Right atrium auricular region (tissue), 2 donors: ENCODE data around the gene CORIN. TPM values are rescaled to one million over a fixed set of nuclear protein-coding genes. Genes with fewer than 3 reads are reported as not detected.

Source experiments
- DNase-seq: peaks from one replicate; pipeline ENCODE4 v3.0.0-alpha.2; 2019; ENCODE audit warnings: low spot score
- H3K27ac ChIP-seq, 2 donors: fragments of 200-600 bp; sonication (generic); 1 replicate in 1 of 2; 2 replicates in 1 of 2; pipeline ENCODE4 v1.5.1; 2016 to 2019
- H3K27me3 ChIP-seq, 2 donors: fragments of 200-600 bp; sonication (generic); one replicate each; pipeline versions ENCODE4 v1.5.1 to v1.6.0; 2017 to 2019
- H3K36me3 ChIP-seq: fragments of 200-600 bp; sonication (generic); one replicate; pipeline ENCODE4 v1.5.1; 2016
- H3K4me1 ChIP-seq, 2 donors: fragments of 200-600 bp; sonication (generic); one replicate each; pipeline versions ENCODE4 v1.5.1 to v1.6.0; 2017 to 2019
- H3K4me3 ChIP-seq, 2 donors: fragments of 200-600 bp; sonication (generic); 1 replicate in 1 of 2; 2 replicates in 1 of 2; pipeline ENCODE4 v1.5.1; 2017 to 2019; ENCODE audit warnings: mild to moderate bottlenecking in 1 of 2, moderate library complexity in 1 of 2
- H3K9me3 ChIP-seq, 2 donors: fragments of 200-600 bp; sonication (generic); one replicate each; pipeline ENCODE4 v1.5.1; 2019
- total RNA-seq, 2 donors: library from RNA; depleted of rRNA; stranded (reverse); fragments of >200 nt; gene quantifications; one replicate each; pipeline ENCODE4 v1.1.0, GENCODE V29; 2016
- TF ChIP-seq, protein P1 (sequence below), 2 donors: fragments of 200-600 bp; sonication (generic); IDR thresholded peaks; one replicate each; pipeline ENCODE4 v1.5.1; 2019; ENCODE audit warnings: antibody characterized with exemption in 2 of 2

CORIN gene
- total RNA-seq, 2 donors from 2014 or later: 42.3 to 180 TPM

- Histone ChIP-seq H3K9me3 (no peaks in the 10 kb centered on the region), H3K36me3 (no peaks in the 10 kb centered on the region), H3K4me1 (peaks cover 0 to 12% of the 10 kb centered on the region in 2 donors), H3K4me3 (no peak overlapping the region), H3K27me3 (no peaks in the 10 kb centered on the region), H3K27ac (peak overlapping the region; percentile 54 to 61)
- no peak for DNase-seq
- TF ChIP-seq, protein P1, sequence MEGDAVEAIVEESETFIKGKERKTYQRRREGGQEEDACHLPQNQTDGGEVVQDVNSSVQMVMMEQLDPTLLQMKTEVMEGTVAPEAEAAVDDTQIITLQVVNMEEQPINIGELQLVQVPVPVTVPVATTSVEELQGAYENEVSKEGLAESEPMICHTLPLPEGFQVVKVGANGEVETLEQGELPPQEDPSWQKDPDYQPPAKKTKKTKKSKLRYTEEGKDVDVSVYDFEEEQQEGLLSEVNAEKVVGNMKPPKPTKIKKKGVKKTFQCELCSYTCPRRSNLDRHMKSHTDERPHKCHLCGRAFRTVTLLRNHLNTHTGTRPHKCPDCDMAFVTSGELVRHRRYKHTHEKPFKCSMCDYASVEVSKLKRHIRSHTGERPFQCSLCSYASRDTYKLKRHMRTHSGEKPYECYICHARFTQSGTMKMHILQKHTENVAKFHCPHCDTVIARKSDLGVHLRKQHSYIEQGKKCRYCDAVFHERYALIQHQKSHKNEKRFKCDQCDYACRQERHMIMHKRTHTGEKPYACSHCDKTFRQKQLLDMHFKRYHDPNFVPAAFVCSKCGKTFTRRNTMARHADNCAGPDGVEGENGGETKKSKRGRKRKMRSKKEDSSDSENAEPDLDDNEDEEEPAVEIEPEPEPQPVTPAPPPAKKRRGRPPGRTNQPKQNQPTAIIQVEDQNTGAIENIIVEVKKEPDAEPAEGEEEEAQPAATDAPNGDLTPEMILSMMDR (IDR thresholded peaks at IDR 0.05): no peak
Measured at GRCh38 chr4:47819178-47819577, 18.7 kb downstream of the CORIN start.

- Histone ChIP-seq H3K4me1 (peaks cover 0 to 26% of the 10 kb centered on the region in 2 donors), H3K27ac (peak overlapping the region in 1 of 2 donors; percentile 30), H3K9me3 (no peaks in the 10 kb centered on the region), H3K27me3 (no peaks in the 10 kb centered on the region), H3K4me3 (no peak overlapping the region), H3K36me3 (no peaks in the 10 kb centered on the region)
- TF ChIP-seq, protein P1 (IDR thresholded peaks at IDR 0.05): no peak
- DNase-seq: no peak
Measured at GRCh38 chr4:47817275-47817674, 20.6 kb downstream of the CORIN start.

GRCh38 chr4:47816748-47817147, 21.1 kb downstream of the CORIN start:
- no peak for DNase-seq
- Histone ChIP-seq H3K4me1 (peaks cover 0 to 26% of the 10 kb centered on the region in 2 donors), H3K36me3 (no peaks in the 10 kb centered on the region), H3K4me3 (no peak overlapping the region), H3K27me3 (no peaks in the 10 kb centered on the region), H3K9me3 (no peaks in the 10 kb centered on the region), H3K27ac (peak overlapping the region in 1 of 2 donors; percentile 74)
- TF ChIP-seq, protein P1 (IDR thresholded peaks at IDR 0.05): no peak

DNA sequence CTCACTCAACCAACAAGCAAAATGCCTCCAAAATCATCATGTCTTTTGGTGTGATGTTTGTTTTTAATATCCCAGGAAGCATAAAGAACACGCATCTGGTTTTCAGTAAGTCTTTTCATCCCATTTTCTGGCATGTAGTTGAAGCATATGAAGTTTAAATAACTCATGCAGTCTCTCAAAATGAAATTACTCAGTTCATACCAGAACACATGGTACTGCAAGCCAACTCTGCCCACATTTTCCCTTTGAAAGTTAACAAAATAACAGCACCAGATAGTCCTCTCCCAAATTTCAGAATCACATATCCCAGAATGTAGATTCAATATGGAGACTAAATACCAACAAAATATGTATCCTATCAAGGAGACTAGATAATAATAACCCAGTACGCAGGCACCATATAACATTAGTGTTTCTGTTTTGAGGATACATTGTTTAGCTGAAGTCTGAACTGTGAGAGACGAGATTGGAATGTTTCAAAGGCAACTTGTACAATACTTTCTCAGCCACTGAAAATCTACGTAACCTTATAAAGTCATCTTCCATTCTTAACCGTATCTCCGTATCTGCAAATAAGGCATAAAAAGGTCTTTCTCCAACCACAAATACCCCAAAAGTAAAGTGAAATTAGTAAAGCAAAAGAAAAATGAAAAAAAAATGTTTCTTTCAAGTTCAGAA, 23.1 kb downstream of the CORIN start:
- Histone ChIP-seq H3K36me3 (no peaks in the 10 kb centered on the region), H3K27ac (peak overlapping the region; percentile 9 to 74)

DNA sequence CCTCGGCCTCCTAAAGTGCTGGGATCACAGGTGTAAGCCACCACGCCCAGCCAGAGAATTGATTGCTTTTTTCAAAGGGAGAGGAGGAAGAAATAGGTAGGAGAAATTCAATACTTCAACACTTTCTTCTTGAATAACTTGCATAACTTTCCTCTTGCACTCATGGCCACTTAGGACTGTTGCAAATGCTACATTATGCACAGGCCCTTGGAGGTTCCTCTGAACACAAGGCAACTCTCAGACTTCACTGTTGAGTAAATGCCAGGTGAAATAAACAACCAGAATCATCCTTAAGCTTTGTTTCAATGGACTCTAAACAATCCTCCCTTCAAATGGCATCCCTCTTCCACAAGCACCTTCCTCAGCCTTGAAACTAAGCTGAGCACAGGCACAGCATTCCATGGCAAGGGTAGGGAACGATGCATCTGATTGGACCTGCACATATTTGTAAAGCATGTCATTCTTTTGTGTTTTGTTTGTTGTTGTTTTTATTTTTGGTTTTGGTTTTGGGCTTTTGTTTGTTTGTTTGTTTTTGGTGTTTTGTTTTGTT, 28.1 kb downstream of the CORIN start:
- Histone ChIP-seq H3K36me3 (no peaks in the 10 kb centered on the region), H3K4me1 (peaks cover 0 to 19% of the 10 kb centered on the region in 2 donors), H3K9me3 (no peaks in the 10 kb centered on the region), H3K27me3 (no peaks in the 10 kb centered on the region), H3K27ac (no peak overlapping the region), H3K4me3 (no peak overlapping the region)
- TF ChIP-seq, protein P1 (IDR thresholded peaks at IDR 0.05): no peak
- DNase-seq: no peak

More for the DNA sequence above, 23.1 kb downstream of the CORIN start:
- H3K4me1 ChIP-seq: peaks cover 0 to 26% of the 10 kb centered on the region in 2 donors
- no peak for DNase-seq
- no peaks in the 10 kb centered on the region for H3K9me3 ChIP-seq
- H3K27me3 ChIP-seq: no peaks in the 10 kb centered on the region
- H3K4me3 ChIP-seq: no peak overlapping the region
- TF ChIP-seq, protein P1 (IDR thresholded peaks at IDR 0.05): no peak
